Lower lobe of right lung (tissue), 2 donors: Measurements from ENCODE around the gene RRAD. TPM values are rescaled to one million over a fixed set of nuclear protein-coding genes. Genes with fewer than 3 reads are reported as not detected.
A peak's percentile ranks its signal among the peaks of the same experiment; 100 is the strongest.

Experiments
- ATAC-seq, 2 donors: fragments of 200-7000 bp; cut with Tn5 transposase; one replicate each; pipeline ENCODE4 v1.9.1; 2020 to 2022; ENCODE audit warnings: mild to moderate bottlenecking in 2 of 2, moderate library complexity in 2 of 2
- DNase-seq: peaks from one replicate; pipeline ENCODE4 v3.0.0-alpha.2; 2020
- H3K27ac ChIP-seq: fragments of 200-600 bp; one replicate; pipeline ENCODE4 v1.8.0; 2022
- H3K27me3 ChIP-seq: fragments of 200-600 bp; one replicate; pipeline ENCODE4 v1.8.0; 2022; ENCODE audit warnings: low read depth
- H3K36me3 ChIP-seq: fragments of 200-600 bp; one replicate; pipeline ENCODE4 v1.8.0; 2022; ENCODE audit warnings: mild to moderate bottlenecking
- H3K4me1 ChIP-seq: fragments of 200-600 bp; one replicate; pipeline ENCODE4 v1.8.0; 2022
- H3K4me3 ChIP-seq: fragments of 200-600 bp; one replicate; pipeline ENCODE4 v1.8.0; 2022; ENCODE audit warnings: mild to moderate bottlenecking
- H3K9me3 ChIP-seq: fragments of 200-600 bp; one replicate; pipeline ENCODE4 v1.8.0; 2022
- intact Hi-C: fragments of 100-400 bp; cut with DNase I; formaldehyde crosslinking; loops from one replicate; pipeline ENCODE4 v1.11.0; 2022
- total RNA-seq: library from RNA; stranded (reverse); fragmentation: NEBNext Ultra II Directional; extraction: Animal tissue kit (Norgen Biotek cat#: 25700); gene quantifications from one replicate; pipeline ENCODE4 v1.2.1, GENCODE V29; 2021
- TF ChIP-seq, protein P1 (sequence below): fragments of 200-600 bp; IDR thresholded peaks from one replicate; pipeline ENCODE4 v1.8.0; 2022; ENCODE audit warnings: antibody characterized with exemption, mild to moderate bottlenecking
- donor health status: DM: no; HTN: yes; CAD: no; lungs with severe emphysema.

Gene RRAD
- total RNA-seq, 1 donor from 2014 or later, result 11.8 TPM

DNA sequence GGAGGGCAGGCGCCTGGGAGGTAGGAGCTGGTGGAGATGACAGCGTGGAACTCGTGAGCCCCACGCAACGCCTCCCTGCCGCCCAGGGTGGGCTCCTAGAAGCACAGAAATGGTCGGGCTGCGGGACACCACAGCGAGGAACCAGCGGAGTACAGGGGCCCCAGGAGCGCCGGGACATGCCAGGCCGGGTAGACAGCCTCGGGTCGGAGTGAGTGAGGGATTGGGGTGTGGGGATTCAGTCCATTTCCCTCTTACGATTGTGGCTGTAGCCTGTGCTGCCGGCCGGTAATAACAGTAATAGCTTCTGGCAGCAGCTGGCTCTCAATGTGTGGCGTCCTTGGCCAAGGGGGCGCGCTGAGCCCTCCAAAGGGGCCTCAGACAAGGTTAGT, 23.5 kb upstream of the RRAD start:
- no peak for DNase-seq
- peak in 1 of 2 donors; percentile 12 for ATAC-seq
- H3K36me3 ChIP-seq, result peaks cover 7% of the 10 kb centered on the region
- H3K27me3 ChIP-seq, result peaks cover 18% of the 10 kb centered on the region
- H3K4me3 ChIP-seq, result peak overlapping the region; percentile 59
- no peaks in the 10 kb centered on the region for H3K9me3 ChIP-seq
- TF ChIP-seq, protein P1, sequence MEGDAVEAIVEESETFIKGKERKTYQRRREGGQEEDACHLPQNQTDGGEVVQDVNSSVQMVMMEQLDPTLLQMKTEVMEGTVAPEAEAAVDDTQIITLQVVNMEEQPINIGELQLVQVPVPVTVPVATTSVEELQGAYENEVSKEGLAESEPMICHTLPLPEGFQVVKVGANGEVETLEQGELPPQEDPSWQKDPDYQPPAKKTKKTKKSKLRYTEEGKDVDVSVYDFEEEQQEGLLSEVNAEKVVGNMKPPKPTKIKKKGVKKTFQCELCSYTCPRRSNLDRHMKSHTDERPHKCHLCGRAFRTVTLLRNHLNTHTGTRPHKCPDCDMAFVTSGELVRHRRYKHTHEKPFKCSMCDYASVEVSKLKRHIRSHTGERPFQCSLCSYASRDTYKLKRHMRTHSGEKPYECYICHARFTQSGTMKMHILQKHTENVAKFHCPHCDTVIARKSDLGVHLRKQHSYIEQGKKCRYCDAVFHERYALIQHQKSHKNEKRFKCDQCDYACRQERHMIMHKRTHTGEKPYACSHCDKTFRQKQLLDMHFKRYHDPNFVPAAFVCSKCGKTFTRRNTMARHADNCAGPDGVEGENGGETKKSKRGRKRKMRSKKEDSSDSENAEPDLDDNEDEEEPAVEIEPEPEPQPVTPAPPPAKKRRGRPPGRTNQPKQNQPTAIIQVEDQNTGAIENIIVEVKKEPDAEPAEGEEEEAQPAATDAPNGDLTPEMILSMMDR, result no peak
- no peak overlapping the region for H3K27ac ChIP-seq
- peaks cover 12% of the 10 kb centered on the region for H3K4me1 ChIP-seq
- intact Hi-C loops, result no loop called here

- peaks cover 18% of the 10 kb centered on the region for H3K27me3 ChIP-seq
- H3K9me3 ChIP-seq, result no peaks in the 10 kb centered on the region
- TF ChIP-seq, protein P1, result no peak
- peak overlapping the region; percentile 59 for H3K4me3 ChIP-seq
- peaks cover 12% of the 10 kb centered on the region for H3K36me3 ChIP-seq
- peak; percentile 40 to 50 for ATAC-seq
- no peak overlapping the region for H3K27ac ChIP-seq
- no peak for DNase-seq
- H3K4me1 ChIP-seq, result peaks cover 12% of the 10 kb centered on the region
- intact Hi-C loops, result no loop called here
Observed at GRCh38 chr16:66948134-66948836, 22.9 kb upstream of the RRAD start.

DNA sequence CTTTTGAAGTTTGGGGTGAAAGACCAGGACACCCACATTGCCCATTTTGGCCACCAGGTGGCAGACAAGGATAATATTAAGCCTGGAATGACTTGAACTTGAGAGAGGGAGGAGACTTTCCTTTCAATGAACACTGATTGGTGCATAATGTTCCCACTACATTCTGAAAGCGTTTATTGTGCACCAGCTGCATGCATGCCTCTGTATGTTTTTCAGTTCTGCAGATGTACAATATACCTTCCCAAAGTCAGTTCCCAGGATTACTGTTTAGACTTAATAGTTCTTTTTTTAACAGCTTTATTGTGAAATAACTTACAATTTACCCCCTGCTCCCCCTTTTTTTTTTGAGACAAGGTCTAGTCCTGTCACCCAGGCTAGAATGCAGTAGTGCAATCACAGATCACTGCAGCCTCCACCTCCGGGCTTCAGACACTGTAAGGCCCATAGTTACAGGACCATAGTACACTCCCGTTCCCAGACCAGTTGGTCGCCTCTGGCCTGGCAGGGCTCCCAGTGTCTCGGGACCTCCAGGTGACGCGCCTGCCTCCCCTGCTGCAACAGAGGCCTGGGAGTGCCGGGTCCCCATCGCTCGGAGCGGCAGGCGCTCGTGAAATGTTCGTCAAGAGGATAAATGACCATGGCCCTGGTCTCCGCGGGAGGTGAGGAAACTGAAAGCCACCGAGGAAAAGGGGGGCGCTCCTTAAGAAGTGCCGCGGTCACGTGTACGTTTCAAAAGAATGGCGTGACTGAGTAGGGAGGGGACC, 22.1 kb upstream of the RRAD start:
- TF ChIP-seq, protein P1, result peak; percentile 94
- no peak overlapping the region for H3K27ac ChIP-seq
- DNase-seq, result peak; percentile 81
- intact Hi-C loops, result no loop called here
- H3K4me3 ChIP-seq, result peak overlapping the region; percentile 59
- H3K36me3 ChIP-seq, result peaks cover 20% of the 10 kb centered on the region
- ATAC-seq, result peak; percentile 87 to 91
- H3K9me3 ChIP-seq, result no peaks in the 10 kb centered on the region
- peaks cover 18% of the 10 kb centered on the region for H3K27me3 ChIP-seq
- peaks cover 12% of the 10 kb centered on the region for H3K4me1 ChIP-seq

GRCh38 chr16:66946974-66947301, 21.6 kb upstream of the RRAD start:
- Histone ChIP-seq H3K36me3 (peaks cover 26% of the 10 kb centered on the region), H3K27me3 (peaks cover 18% of the 10 kb centered on the region), H3K4me3 (no peak overlapping the region), H3K4me1 (peaks cover 12% of the 10 kb centered on the region), H3K9me3 (no peaks in the 10 kb centered on the region), H3K27ac (no peak overlapping the region)
- TF ChIP-seq, protein P1, result no peak
- DNase-seq (no peak), ATAC-seq (no peak)
- intact Hi-C loops, result no loop called here

- no peak overlapping the region for H3K4me3 ChIP-seq
- intact Hi-C loops, result no loop called here
- H3K9me3 ChIP-seq, result no peaks in the 10 kb centered on the region
Observed at GRCh38 chr16:66946541-66946940, 21.2 kb upstream of the RRAD start.

More at GRCh38 chr16:66946541-66946940, 21.2 kb upstream of the RRAD start:
- ATAC-seq (no peak), DNase-seq (no peak)
- TF ChIP-seq, protein P1, result no peak
- H3K27ac ChIP-seq, result no peak overlapping the region
- H3K36me3 ChIP-seq, result peaks cover 30% of the 10 kb centered on the region
- peaks cover 18% of the 10 kb centered on the region for H3K27me3 ChIP-seq
- H3K4me1 ChIP-seq, result peaks cover 12% of the 10 kb centered on the region
